H1 (cell line): ENCODE measurements around the gene SLC5A4. TPM values are rescaled to one million over a fixed set of nuclear protein-coding genes. Genes with fewer than 3 reads are reported as not detected.

ENCODE experiments used
- CTCF ChIA-PET: fragments of 300-600 bp; sonication (Branson Sonifier 250); formaldehyde crosslinking; loops from one replicate; lab custom pipeline; 2021; ENCODE audit not compliant: partially characterized antibody; lab: Charles Lee
- POLR2A ChIA-PET: fragments of 300-600 bp; sonication (Branson Sonifier 250); formaldehyde crosslinking; loops from one replicate; lab custom pipeline; 2021; ENCODE audit warnings: inconsistent platforms; ENCODE audit not compliant: partially characterized antibody; lab: Charles Lee
- DNase-seq, 2 experiments: peaks; one replicate each; pipeline versions ENCODE4 v3.0.0 to v3.0.0-alpha.2; 2010 to 2022; ENCODE audit warnings: low spot score in 2 of 2, low read depth in 1 of 2, mixed read lengths in 1 of 2
- FAIRE-seq: peaks from 2 replicates; lab custom pipeline; 2011; peaks lifted over from hg19 to GRCh38; lab: Jason Lieb, UNC
- H2AFZ ChIP-seq: 2 replicates; pipeline ENCODE4 v1.8.1; 2012; ENCODE audit warnings: low read length, inconsistent platforms
- H2AK5ac ChIP-seq: 2 replicates; pipeline ENCODE4 v1.6.1; 2013; ENCODE audit warnings: low read depth, low read length
- H2BK120ac ChIP-seq: replicated peaks from 2 replicates; pipeline ENCODE3; 2013; ENCODE audit warnings: low read depth, low read length, inconsistent platforms
- H2BK12ac ChIP-seq: 2 replicates; pipeline ENCODE4 v1.6.1; 2013; ENCODE audit warnings: low read depth, low read length
- H2BK15ac ChIP-seq: 2 replicates; pipeline ENCODE4 v1.6.1; 2013; ENCODE audit warnings: low read length
- H2BK20ac ChIP-seq: 2 replicates; pipeline ENCODE4 v1.6.1; 2013; ENCODE audit warnings: low read length
- H2BK5ac ChIP-seq: 2 replicates; pipeline ENCODE4 v1.6.1; 2013; ENCODE audit warnings: low read depth, low read length
- H3K14ac ChIP-seq: 2 replicates; pipeline ENCODE4 v1.6.1; 2013; ENCODE audit warnings: inconsistent platforms; ENCODE audit not compliant: insufficient read length
- H3K18ac ChIP-seq: 2 replicates; pipeline ENCODE4 v1.6.1; 2013; ENCODE audit warnings: low read length; ENCODE audit errors: extremely low read depth
- H3K23ac ChIP-seq: 2 replicates; pipeline ENCODE4 v1.6.1; 2013; ENCODE audit warnings: inconsistent platforms; ENCODE audit not compliant: insufficient read length
- H3K23me2 ChIP-seq: 2 replicates; pipeline ENCODE4 v1.6.1; 2013; ENCODE audit warnings: low read depth, low read length
- H3K27ac ChIP-seq: 2 replicates; pipeline ENCODE4 v1.6.1; 2011; ENCODE audit warnings: low read depth, low read length, inconsistent platforms
- H3K27me3 ChIP-seq, 4 experiments: replicated peaks in 1 of 4; 1 replicate in 1 of 4; 2 replicates in 3 of 4; pipeline versions ENCODE4 v1.6.1 to v1.8.1; 2011 to 2013; ENCODE audit warnings: low read length in 3 of 4, mild to moderate bottlenecking in 3 of 4, inconsistent platforms in 2 of 4, mixed read lengths in 2 of 4, moderate library complexity in 1 of 4; ENCODE audit not compliant: control insufficient read depth in 3 of 4, insufficient read depth in 3 of 4; ENCODE audit errors: extremely low read depth in 1 of 4
- H3K36me3 ChIP-seq, 4 experiments: 2 replicates each; pipeline versions ENCODE4 v1.6.1 to v1.8.1; 2011 to 2013; ENCODE audit warnings: mild to moderate bottlenecking in 4 of 4, low read length in 3 of 4, moderate library complexity in 2 of 4, control low read depth in 1 of 4, inconsistent platforms in 1 of 4; ENCODE audit not compliant: insufficient read depth in 4 of 4, control insufficient read depth in 2 of 4
- H3K4ac ChIP-seq: replicated peaks from 2 replicates; pipeline ENCODE3; 2013; ENCODE audit warnings: low read length, low read depth, mixed read lengths, inconsistent platforms; ENCODE audit not compliant: insufficient read length
- H3K4me1 ChIP-seq, 4 experiments: replicated peaks in 1 of 4; 1 replicate in 1 of 4; 2 replicates in 3 of 4; pipeline versions ENCODE4 v1.6.1 to v1.8.1; 2011 to 2013; ENCODE audit warnings: low read length in 3 of 4, inconsistent platforms in 2 of 4, mixed read lengths in 1 of 4; ENCODE audit not compliant: insufficient read depth in 4 of 4, control insufficient read depth in 3 of 4
- H3K4me2 ChIP-seq, 2 experiments: 2 replicates each; pipeline versions ENCODE4 v1.6.1 to v1.8.1; 2011 to 2013; ENCODE audit warnings: low read depth in 2 of 2, low read length in 2 of 2, control low read depth in 1 of 2, inconsistent platforms in 1 of 2, mild to moderate bottlenecking in 1 of 2; ENCODE audit not compliant: insufficient read depth in 1 of 2
- H3K4me3 ChIP-seq, 4 experiments: fragments of 200-600, 300-600 bp in 1 of 4; sonication (generic), shearing (Covaris generic), sonication (Bioruptor Twin) in 1 of 4; 2 replicates each; pipeline versions ENCODE4 v1.5.1 to v1.8.1; 2011 to 2016; ENCODE audit warnings: low read length in 4 of 4, low read depth in 3 of 4, control low read depth in 2 of 4, inconsistent platforms in 2 of 4, mild to moderate bottlenecking in 2 of 4, mixed read lengths in 1 of 4, moderate library complexity in 1 of 4; ENCODE audit not compliant: insufficient read depth in 2 of 4; ENCODE audit errors: extremely low read depth in 1 of 4
- H3K56ac ChIP-seq: replicated peaks from 2 replicates; pipeline ENCODE3; 2013; ENCODE audit warnings: low read depth, mild to moderate bottlenecking, mixed read lengths, low read length, inconsistent platforms; ENCODE audit not compliant: insufficient read length
- H3K79me1 ChIP-seq: 2 replicates; pipeline ENCODE4 v1.6.1; 2013; ENCODE audit warnings: low read depth, low read length, control low read depth
- H3K79me2 ChIP-seq, 2 experiments: 2 replicates each; pipeline versions ENCODE4 v1.6.1 to v1.8.1; 2012 to 2013; ENCODE audit warnings: low read length in 2 of 2, mild to moderate bottlenecking in 2 of 2, inconsistent platforms in 1 of 2; ENCODE audit not compliant: insufficient read depth in 2 of 2, control insufficient read depth in 1 of 2
- H3K9ac ChIP-seq, 4 experiments: replicated peaks in 1 of 4; 1 replicate in 1 of 4; 2 replicates in 3 of 4; pipeline versions ENCODE4 v1.6.1 to v1.8.1; 2011 to 2013; ENCODE audit warnings: low read depth in 3 of 4, low read length in 3 of 4, control low read depth in 2 of 4, mild to moderate bottlenecking in 2 of 4, moderate library complexity in 2 of 4, inconsistent platforms in 1 of 4; ENCODE audit errors: extremely low read depth in 1 of 4
- H3K9me3 ChIP-seq, 2 experiments: 2 replicates each; pipeline versions ENCODE4 v1.6.1 to v1.8.1; 2012 to 2013; ENCODE audit warnings: mild to moderate bottlenecking in 2 of 2, moderate library complexity in 2 of 2, control low read depth in 1 of 2, inconsistent platforms in 1 of 2, low read depth in 1 of 2, low read length in 1 of 2, mixed read lengths in 1 of 2; ENCODE audit not compliant: insufficient read depth in 2 of 2
- H4K20me1 ChIP-seq, 2 experiments: replicated peaks in 1 of 2; 2 replicates each; pipeline versions ENCODE3 to v1.8.1; 2011 to 2013; ENCODE audit warnings: inconsistent platforms in 2 of 2, low read length in 2 of 2, mild to moderate bottlenecking in 1 of 2; ENCODE audit not compliant: insufficient read depth in 2 of 2, control insufficient read depth in 1 of 2
- H4K5ac ChIP-seq: 2 replicates; pipeline ENCODE4 v1.6.1; 2013; ENCODE audit warnings: low read length, low read depth, mixed read lengths, inconsistent platforms; ENCODE audit not compliant: insufficient read length
- H4K8ac ChIP-seq: 2 replicates; pipeline ENCODE4 v1.8.0; 2013; ENCODE audit warnings: mild to moderate bottlenecking, moderate library complexity, low read length, inconsistent platforms; ENCODE audit not compliant: insufficient read depth; ENCODE audit errors: extremely low read depth
- H4K91ac ChIP-seq: replicated peaks from 2 replicates; pipeline ENCODE3; 2013; ENCODE audit warnings: low read length, mixed read lengths, inconsistent platforms; ENCODE audit not compliant: insufficient read length
- ATF3 ChIP-seq: IDR thresholded peaks from 2 replicates; pipeline ENCODE4 v1.6.1; 2011; ENCODE audit warnings: low read depth, mild to moderate bottlenecking, low read length; ENCODE audit not compliant: insufficient read depth
- BACH1 ChIP-seq: IDR thresholded peaks from 2 replicates; pipeline ENCODE4 v1.6.1; 2012; ENCODE audit warnings: low read length, improper control_type of control experiment
- CBX8 ChIP-seq: fragments of 300-800, 300-1000 bp; sonication (generic); IDR thresholded peaks from 2 replicates; pipeline ENCODE4 v1.7.1; 2016; ENCODE audit warnings: low read depth, low read length, borderline replicate concordance
- HDAC2 ChIP-seq, 2 experiments: fragments of 300-600 bp in 1 of 2; sonication (generic) in 1 of 2; IDR thresholded peaks; 2 replicates each; pipeline ENCODE4 v1.6.1; 2011 to 2012; ENCODE audit warnings: low read depth in 2 of 2, low read length in 2 of 2, mild to moderate bottlenecking in 2 of 2, moderate library complexity in 2 of 2, borderline replicate concordance in 1 of 2, inconsistent platforms in 1 of 2
- KDM4A ChIP-seq: IDR thresholded peaks from one replicate; pipeline ENCODE4 v1.7.1; 2012; ENCODE audit warnings: low read depth, mild to moderate bottlenecking, moderate library complexity, low read length, inconsistent platforms; ENCODE audit not compliant: severe bottlenecking
- MAX ChIP-seq: IDR thresholded peaks from 2 replicates; pipeline ENCODE4 v1.6.1; 2012; ENCODE audit warnings: inconsistent platforms
- SAP30 ChIP-seq: fragments of 300-600 bp; sonication (generic); IDR thresholded peaks from 2 replicates; pipeline ENCODE4 v1.7.1; 2012; ENCODE audit warnings: low read length, moderate library complexity, mild to moderate bottlenecking, inconsistent platforms; ENCODE audit not compliant: insufficient read depth, insufficient replicate concordance
- WGBS, 2 experiments: shearing (Covaris generic) in 1 of 2; methylation state at CpG; one replicate each; pipeline versions ENCODE4 v1.1.6 to v1.1.7; 2013 to 2015; ENCODE audit warnings: low lambda C conversion rate in 2 of 2, mixed read lengths in 2 of 2, inconsistent platforms in 1 of 2, low coverage in 1 of 2, missing lambda C conversion rate in 1 of 2; ENCODE audit not compliant: insufficient replicate concordance in 2 of 2, insufficient coverage in 1 of 2, insufficient read length in 1 of 2; ENCODE audit errors: extremely low coverage in 1 of 2, missing lambda C conversion rate in 1 of 2; 5-methylcytosine and 5-hydroxymethylcytosine counted together
- polyA plus RNA-seq, 7 experiments: library from polyadenylated mRNA; depleted of rRNA in 3 of 7; stranded (reverse) in 5 of 7; unstranded in 2 of 7; fragments of >200 nt in 5 of 7; fragments of 200-250 nt in 2 of 7; gene quantifications; 1 replicate in 5 of 7; 2 replicates in 1 of 7; 4 replicates in 1 of 7; pipeline versions ENCODE4 v1.2.1 to v1.2.3, GENCODE V29; 2011 to 2013; ENCODE audit warnings: missing spikeins in 2 of 7, mixed read lengths in 2 of 7
- total RNA-seq: library from RNA; stranded (reverse); fragmentation: NEBNext Ultra II Directional; extraction: Animal tissue kit (Norgen Biotek cat#: 25700); gene quantifications from 2 replicates; pipeline ENCODE4 v1.2.1, GENCODE V29; 2021

SLC5A4 gene
- total and polyA plus RNA-seq, 2 of the 8 experiments (the other 6 are each of a cell fraction or from before 2014, with no cell fraction given) = 0.17 TPM; not detected in 1

GRCh38 chr22:32204040-32204855, 50.9 kb downstream of the SLC5A4 start:
- H3K4me2 ChIP-seq = peak overlapping the region; percentile 92 to 98
- no peak overlapping the region for H3K23ac ChIP-seq
- peaks cover 19 to 47% (median 41%) of the 10 kb centered on the region in 4 experiments for H3K27me3 ChIP-seq
- no peaks in the 10 kb centered on the region for H3K36me3 ChIP-seq
- POLR2A ChIA-PET = no interaction called here
- no peak overlapping the region; the same call in 1 of the 2 replicates for H3K18ac ChIP-seq
- 7% methylated on average over 37 of the region's 42 CpGs; no CpG with 5 or more reads in 1 of the 2 experiments for WGBS, 2 experiments
- no peak overlapping the region for H2BK20ac ChIP-seq
- H3K27ac ChIP-seq = no peak overlapping the region
- H2AK5ac ChIP-seq = no peak overlapping the region
- peak overlapping the region; percentile 41 to 61 (median 52) for H3K4me3 ChIP-seq
- no peak overlapping the region for H2BK120ac ChIP-seq
- no peak for FAIRE-seq
- peaks cover 0 to 32% (median 15%) of the 10 kb centered on the region in 4 experiments; a peak in 5 of 7 replicates for H3K4me1 ChIP-seq
- H4K8ac ChIP-seq = no peak overlapping the region; the same call in 1 of the 2 replicates
- no peak overlapping the region; the same call in 1 of the 2 replicates for H2BK12ac ChIP-seq
- H3K79me1 ChIP-seq = no peaks in the 10 kb centered on the region
- H2BK15ac ChIP-seq = 0 out of 2 replicates have a peak overlapping the region, but pooled peaks have one; percentile 16
- H4K20me1 ChIP-seq = peaks cover 0 to 4% of the 10 kb centered on the region in 2 experiments
- H3K4ac ChIP-seq = no peak overlapping the region
- H3K14ac ChIP-seq = no peak overlapping the region
- H3K79me2 ChIP-seq = no peaks in the 10 kb centered on the region
- H2BK5ac ChIP-seq = no peak overlapping the region
- H4K91ac ChIP-seq = no peak overlapping the region
- H2AFZ ChIP-seq = peak overlapping the region; percentile 80; the same call in 1 of the 2 replicates
- CTCF ChIA-PET = interaction anchor here (0.7 to 2.8 kb wide), 7 partner anchors 15 to 1480 kb away, joined by 3 to 14 read pairs (median 3); no protein-coding TSS in a partner anchor
- H3K56ac ChIP-seq = no peak overlapping the region
- no peak overlapping the region; a peak in 1 of 7 replicates for H3K9ac ChIP-seq
- H3K23me2 ChIP-seq = peaks cover 20% of the 10 kb centered on the region
- H4K5ac ChIP-seq = no peak overlapping the region
- peak in 1 of 2 experiments; percentile 71 for DNase-seq
- H3K9me3 ChIP-seq = no peaks in the 10 kb centered on the region
- TF ChIP-seq ATF3 (no peak), HDAC2 (IDR thresholded peaks at IDR 0.05; ENCODE audit: borderline replicate concordance in 1 of 2, low read depth in 2 of 2, low read length in 2 of 2) (no peak), SAP30 (peak; percentile 23), CBX8 (no peak), MAX (0 out of 2 replicates have a peak, but pooled peaks have one; percentile 46), BACH1 (no peak), KDM4A (peak; percentile 31)
